Heart left ventricle (tissue), 13 donors: ENCODE measurements around the gene PAGR1.

Experiments
- CTCF ChIP-seq, 12 donors: fragments of 200-600 bp; sonication (generic) in 4 of 12; IDR thresholded peaks; one replicate each; pipeline versions ENCODE4 v1.5.0 to v1.8.0; 2018 to 2022; ENCODE audit warnings: antibody characterized with exemption in 12 of 12, mild to moderate bottlenecking in 5 of 12
- POLR2A ChIP-seq, 2 donors: fragments of 450-650 bp; IDR thresholded peaks; one replicate each; pipeline ENCODE4 v1.6.1; 2017; ENCODE audit warnings: antibody characterized with exemption in 2 of 2, mild to moderate bottlenecking in 2 of 2, moderate library complexity in 2 of 2
- donor health status: ischemic (EF 13 %, LVEDD 7.1; RV severe dilation, severe dysfunction).
- donor health status: DM: no; HTN: yes; CAD: no.
- donor health status: DM: no; HTN: no; CAD: no.
- donor health status: ischemic (EF 25% LVEDD 6.9; RV normal size, moderate dysfunction).
- donor health status: ischemic (EF 25% LVEDD 5.7; RV mildly dilated, moderate dysfunction).
- donor health status: ischemic (EF 35%, LVEDD 5.7; RV mildly dilated, moderate dysfunction).
- donor health status: nonischemic (EF 11% LVEDD 7.7; RV severe dilation, severe dysfunction).
- donor health status: DM: yes; HTN: yes; CAD: no.
- donor health status: PGD.
- donor health status: ischemic (EF 29% LVEDD 5.4; RV normal size, mild dysfunction).
- donor health status: nonischemic (EF 23%, LVEDD 6.1; RV moderate dilation, normal function).

DNA sequence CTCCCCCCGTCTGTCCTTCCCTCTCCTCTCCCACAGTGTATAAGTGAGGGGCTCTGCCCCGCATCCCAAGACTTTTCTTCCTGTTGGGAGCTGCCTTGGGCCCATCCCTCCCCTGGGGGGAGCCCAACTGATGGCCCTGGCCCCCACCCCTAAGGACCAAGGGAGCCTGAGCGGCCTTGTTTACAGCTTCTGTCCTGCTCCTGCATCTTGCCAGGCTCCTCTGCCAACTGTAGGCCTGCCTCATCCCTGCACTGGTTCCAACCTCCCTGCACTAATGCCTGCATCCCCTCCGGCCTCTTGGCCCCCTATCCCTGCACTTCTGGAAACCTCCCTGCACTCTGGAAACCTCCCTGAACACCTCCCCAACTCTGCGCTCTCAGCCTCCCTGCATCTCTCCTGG, 1.4 kb upstream of the PAGR1 start:
- TF ChIP-seq POLR2A (IDR thresholded peaks at IDR 0.05): no peak
- TF ChIP-seq CTCF (IDR thresholded peaks at IDR 0.05): no peak
